HEK293 (cell line): ENCODE results near the gene MGLL.

ENCODE experiments used
- CTCF ChIA-PET: fragments of 350-600 bp; formaldehyde crosslinking; extraction: SDS; loops from one replicate; lab custom pipeline; 2021; ENCODE audit warnings: antibody characterized with exemption; lab: Yijun Ruan, JAX
- POLR2A ChIA-PET: fragments of 300-600 bp; formaldehyde crosslinking; extraction: SDS; loops from one replicate; lab custom pipeline; 2020; ENCODE audit warnings: antibody characterized with exemption, inconsistent platforms; lab: Yijun Ruan, JAX
- H3K27ac ChIP-seq: fragments of 200-500 bp; sonication (Bioruptor generic); 2 replicates; pipeline ENCODE4 v1.5.1; 2014; ENCODE audit warnings: low read depth, low read length, control low read depth, inconsistent platforms; ENCODE audit errors: extremely low read depth
- H3K36me3 ChIP-seq, 2 experiments: fragments of 200-500 bp in 1 of 2; sonication (Bioruptor generic) in 1 of 2; 1 replicate in 1 of 2; 2 replicates in 1 of 2; pipeline ENCODE4 v1.5.1; 2014 to 2017; ENCODE audit warnings: inconsistent platforms in 2 of 2, low read length in 2 of 2; ENCODE audit not compliant: control insufficient read depth in 2 of 2, insufficient read depth in 1 of 2
- H3K4me1 ChIP-seq: fragments of 200-500 bp; sonication (Bioruptor generic); 2 replicates; pipeline ENCODE4 v1.5.1; 2014; ENCODE audit warnings: mild to moderate bottlenecking, low read length, inconsistent platforms; ENCODE audit not compliant: control insufficient read depth, insufficient read depth
- H3K4me3 ChIP-seq: 2 replicates; pipeline ENCODE4 v1.5.1; 2011; ENCODE audit warnings: low read depth, mild to moderate bottlenecking, control low read depth, low read length, moderate library complexity
- H3K9me3 ChIP-seq: fragments of 200-500 bp; sonication (Bioruptor generic); 2 replicates; pipeline ENCODE4 v1.5.1; 2014; ENCODE audit warnings: low read depth, low read length, inconsistent platforms; ENCODE audit not compliant: control insufficient read depth, insufficient read depth
- EGR2 ChIP-seq: fragments of 450-650 bp; formaldehyde crosslinking; IDR thresholded peaks from 2 replicates; pipeline ENCODE4 v1.5.1; 2016; ENCODE audit warnings: low read depth, missing biosample characterization, missing genetic modification characterization
- HOXD13 ChIP-seq: sonication (generic); formaldehyde crosslinking; IDR thresholded peaks from 2 replicates; pipeline ENCODE4 v1.8.0; 2022; ENCODE audit warnings: missing genetic modification reagents, borderline replicate concordance
- KLF7 ChIP-seq: fragments of 450-650 bp; formaldehyde crosslinking; IDR thresholded peaks from 2 replicates; pipeline ENCODE4 v1.5.1; 2016; ENCODE audit warnings: missing biosample characterization, missing genetic modification characterization, borderline replicate concordance
- OVOL3 ChIP-seq: fragments of 450-650 bp; formaldehyde crosslinking; IDR thresholded peaks from 2 replicates; pipeline ENCODE4 v1.5.1; 2016; ENCODE audit warnings: missing biosample characterization, missing genetic modification characterization
- PRDM1 ChIP-seq: fragments of 450-650 bp; formaldehyde crosslinking; IDR thresholded peaks from 2 replicates; pipeline ENCODE4; 2016; ENCODE audit warnings: missing biosample characterization, missing genetic modification characterization
- SCRT2 ChIP-seq: fragments of 450-650 bp; formaldehyde crosslinking; IDR thresholded peaks from 2 replicates; pipeline ENCODE4 v1.5.1; 2016; ENCODE audit warnings: missing biosample characterization, missing genetic modification characterization
- TCF7L2 ChIP-seq: IDR thresholded peaks from 2 replicates; pipeline ENCODE4 v1.6.1; 2011; ENCODE audit warnings: low read depth, mild to moderate bottlenecking, inconsistent platforms, low read length, moderate library complexity, borderline replicate concordance
- ZNF112 ChIP-seq: fragments of 450-650 bp; formaldehyde crosslinking; IDR thresholded peaks from 2 replicates; pipeline ENCODE4 v1.5.0; 2017; ENCODE audit warnings: missing biosample characterization, missing genetic modification characterization
- ZNF155 ChIP-seq: fragments of 450-650 bp; formaldehyde crosslinking; IDR thresholded peaks from 2 replicates; pipeline ENCODE4 v1.5.1; 2016; ENCODE audit warnings: missing biosample characterization, missing genetic modification characterization
- ZNF221 ChIP-seq: fragments of 450-650 bp; formaldehyde crosslinking; IDR thresholded peaks from 2 replicates; pipeline ENCODE4 v1.5.1; 2017; ENCODE audit warnings: missing biosample characterization, missing genetic modification characterization, borderline replicate concordance
- ZNF223 ChIP-seq: fragments of 450-650 bp; formaldehyde crosslinking; IDR thresholded peaks from 2 replicates; pipeline ENCODE4 v1.5.1; 2016; ENCODE audit warnings: missing biosample characterization, missing genetic modification characterization
- ZNF423 ChIP-seq: fragments of 450-650 bp; formaldehyde crosslinking; IDR thresholded peaks from 2 replicates; pipeline ENCODE4 v1.5.1; 2016; ENCODE audit warnings: missing biosample characterization, missing genetic modification characterization
- ZNF555 ChIP-seq: fragments of 450-650 bp; formaldehyde crosslinking; conservative IDR thresholded peaks from 2 replicates; pipeline ENCODE4 v1.5.1; 2017; ENCODE audit warnings: missing biosample characterization, mild to moderate bottlenecking, missing genetic modification characterization, inconsistent platforms
- ZNF747 ChIP-seq: fragments of 450-650 bp; formaldehyde crosslinking; IDR thresholded peaks from 2 replicates; pipeline ENCODE4 v1.5.1; 2016; ENCODE audit warnings: missing biosample characterization, missing genetic modification characterization
- ZNF76 ChIP-seq: fragments of 450-650 bp; formaldehyde crosslinking; IDR thresholded peaks from 2 replicates; pipeline ENCODE4; 2016; ENCODE audit warnings: low read depth, missing biosample characterization, missing genetic modification characterization, borderline replicate concordance
- ZNF768 ChIP-seq: fragments of 450-650 bp; formaldehyde crosslinking; IDR thresholded peaks from 2 replicates; pipeline ENCODE4 v1.5.1; 2018; ENCODE audit warnings: missing biosample characterization, mild to moderate bottlenecking, missing genetic modification characterization
- TF ChIP-seq, protein P1 (sequence below): fragments of 450-650 bp; IDR thresholded peaks from 2 replicates; pipeline ENCODE4 v1.5.1; 2018; ENCODE audit warnings: missing biosample characterization, mild to moderate bottlenecking, missing genetic modification characterization
- TF ChIP-seq, protein P2 (sequence below): fragments of 450-650 bp; formaldehyde crosslinking; IDR thresholded peaks from 2 replicates; pipeline ENCODE4 v1.5.1; 2016; ENCODE audit warnings: missing biosample characterization, missing genetic modification characterization

MGLL gene

GRCh38 chr3:127768346-127769008 lies 53.8 kb downstream of the MGLL start (continued):
- TF ChIP-seq, protein P1, sequence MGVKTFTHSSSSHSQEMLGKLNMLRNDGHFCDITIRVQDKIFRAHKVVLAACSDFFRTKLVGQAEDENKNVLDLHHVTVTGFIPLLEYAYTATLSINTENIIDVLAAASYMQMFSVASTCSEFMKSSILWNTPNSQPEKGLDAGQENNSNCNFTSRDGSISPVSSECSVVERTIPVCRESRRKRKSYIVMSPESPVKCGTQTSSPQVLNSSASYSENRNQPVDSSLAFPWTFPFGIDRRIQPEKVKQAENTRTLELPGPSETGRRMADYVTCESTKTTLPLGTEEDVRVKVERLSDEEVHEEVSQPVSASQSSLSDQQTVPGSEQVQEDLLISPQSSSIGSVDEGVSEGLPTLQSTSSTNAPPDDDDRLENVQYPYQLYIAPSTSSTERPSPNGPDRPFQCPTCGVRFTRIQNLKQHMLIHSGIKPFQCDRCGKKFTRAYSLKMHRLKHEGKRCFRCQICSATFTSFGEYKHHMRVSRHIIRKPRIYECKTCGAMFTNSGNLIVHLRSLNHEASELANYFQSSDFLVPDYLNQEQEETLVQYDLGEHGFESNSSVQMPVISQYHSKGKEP (tag by site-specific recombination), result no peak

GRCh38 chr3:127767126-127767525 lies 55.2 kb downstream of the MGLL start:
- POLR2A ChIA-PET, result no interaction called here
- Histone ChIP-seq H3K9me3 (no peaks in the 10 kb centered on the region), H3K27ac (no peak overlapping the region), H3K4me1 (no peaks in the 10 kb centered on the region), H3K4me3 (no peak overlapping the region), H3K36me3 (no peaks in the 10 kb centered on the region)
- CTCF ChIA-PET, result no interaction called here
- TF ChIP-seq ZNF768 (tag by site-specific recombination) (no peak), ZNF423 (tag by site-specific recombination) (no peak), PRDM1 (tag by site-specific recombination) (no peak), ZNF747 (no peak), OVOL3 (tag by site-specific recombination) (no peak), ZNF76 (tag by site-specific recombination) (no peak), EGR2 (no peak), ZNF112 (tag by site-specific recombination) (no peak), ZNF221 (tag by site-specific recombination) (no peak), ZNF155 (tag by site-specific recombination) (no peak), ZNF555 (tag by site-specific recombination) (no peak)
- TF ChIP-seq, protein P2, sequence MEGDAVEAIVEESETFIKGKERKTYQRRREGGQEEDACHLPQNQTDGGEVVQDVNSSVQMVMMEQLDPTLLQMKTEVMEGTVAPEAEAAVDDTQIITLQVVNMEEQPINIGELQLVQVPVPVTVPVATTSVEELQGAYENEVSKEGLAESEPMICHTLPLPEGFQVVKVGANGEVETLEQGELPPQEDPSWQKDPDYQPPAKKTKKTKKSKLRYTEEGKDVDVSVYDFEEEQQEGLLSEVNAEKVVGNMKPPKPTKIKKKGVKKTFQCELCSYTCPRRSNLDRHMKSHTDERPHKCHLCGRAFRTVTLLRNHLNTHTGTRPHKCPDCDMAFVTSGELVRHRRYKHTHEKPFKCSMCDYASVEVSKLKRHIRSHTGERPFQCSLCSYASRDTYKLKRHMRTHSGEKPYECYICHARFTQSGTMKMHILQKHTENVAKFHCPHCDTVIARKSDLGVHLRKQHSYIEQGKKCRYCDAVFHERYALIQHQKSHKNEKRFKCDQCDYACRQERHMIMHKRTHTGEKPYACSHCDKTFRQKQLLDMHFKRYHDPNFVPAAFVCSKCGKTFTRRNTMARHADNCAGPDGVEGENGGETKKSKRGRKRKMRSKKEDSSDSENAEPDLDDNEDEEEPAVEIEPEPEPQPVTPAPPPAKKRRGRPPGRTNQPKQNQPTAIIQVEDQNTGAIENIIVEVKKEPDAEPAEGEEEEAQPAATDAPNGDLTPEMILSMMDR, result no peak

GRCh38 chr3:127765735-127766134 lies 56.6 kb downstream of the MGLL start:
- POLR2A ChIA-PET, result no interaction called here
- CTCF ChIA-PET, result interaction anchor here (0.6 kb wide), 1 partner anchor 193 kb away, joined by 3 read pairs; no protein-coding TSS in a partner anchor
- no peaks in the 10 kb centered on the region for H3K36me3 ChIP-seq
- no peak overlapping the region for H3K27ac ChIP-seq
- H3K9me3 ChIP-seq, result no peaks in the 10 kb centered on the region
- no peak overlapping the region for H3K4me3 ChIP-seq
- H3K4me1 ChIP-seq, result no peaks in the 10 kb centered on the region
- TF ChIP-seq ZNF223 (tag by site-specific recombination) (no peak), SCRT2 (no peak), KLF7 (tag by site-specific recombination) (no peak), TCF7L2 (no peak), HOXD13 (CRISPR knock-in tag) (no peak)
- TF ChIP-seq, all 188 proteins: peak for 0
